Heart right ventricle (tissue), 16 donors: Measurements from ENCODE around the gene NDUFB6. TPM values are rescaled to one million over a fixed set of nuclear protein-coding genes. Genes with fewer than 3 reads are reported as not detected.

Experiments
- ATAC-seq, 8 donors: fragments of 200-7000 bp; cut with Tn5 transposase; one replicate each; pipeline ENCODE4 v1.9.1; 2020; ENCODE audit warnings: mild to moderate bottlenecking in 8 of 8, moderate library complexity in 8 of 8, moderate number of reproducible peaks in 1 of 8
- DNase-seq, 2 donors: peaks; one replicate each; pipeline ENCODE4 v3.0.0-alpha.2; 2020
- H3K27ac ChIP-seq, 10 donors: fragments of 200-600 bp; sonication (generic) in 2 of 10; one replicate each; pipeline versions ENCODE4 v1.5.0 to v1.8.0; 2020 to 2022; ENCODE audit warnings: mild to moderate bottlenecking in 3 of 10
- H3K27me3 ChIP-seq, 7 donors: fragments of 200-600 bp; one replicate each; pipeline ENCODE4 v1.8.0; 2021 to 2022; ENCODE audit warnings: mild to moderate bottlenecking in 2 of 7
- H3K36me3 ChIP-seq, 9 donors: fragments of 200-600 bp; sonication (generic) in 1 of 9; one replicate each; pipeline versions ENCODE4 v1.5.0 to v1.8.0; 2020 to 2022; ENCODE audit warnings: mild to moderate bottlenecking in 2 of 9
- H3K4me1 ChIP-seq, 9 donors: fragments of 200-600 bp; sonication (generic) in 1 of 9; one replicate each; pipeline versions ENCODE4 v1.5.0 to v1.8.0; 2020 to 2022; ENCODE audit warnings: mild to moderate bottlenecking in 4 of 9
- H3K4me3 ChIP-seq, 10 donors: fragments of 200-600 bp; sonication (generic) in 2 of 10; one replicate each; pipeline versions ENCODE4 v1.5.0 to v1.8.0; 2020 to 2022; ENCODE audit warnings: mild to moderate bottlenecking in 7 of 10, moderate library complexity in 2 of 10
- H3K9me3 ChIP-seq, 11 donors: fragments of 200-600 bp in 10 of 11; sonication (generic) in 2 of 11; one replicate each; pipeline versions ENCODE4 v1.5.0 to v1.8.0; 2013 to 2022; ENCODE audit warnings: mild to moderate bottlenecking in 2 of 11, control low read depth in 1 of 11, moderate library complexity in 1 of 11
- CTCF ChIP-seq, 9 donors: fragments of 200-600 bp; sonication (generic) in 2 of 9; IDR thresholded peaks; one replicate each; pipeline versions ENCODE4 v1.5.0 to v1.8.0; 2021 to 2022; ENCODE audit warnings: antibody characterized with exemption in 9 of 9, mild to moderate bottlenecking in 5 of 9, moderate library complexity in 1 of 9
- WGBS, 2 donors: extraction: QIAGEN DNeasy Blood & Tissue Kit; methylation state at CpG; one replicate each; pipeline ENCODE4 v1.1.7; 2013; ENCODE audit warnings: inconsistent platforms in 1 of 2; 5-methylcytosine and 5-hydroxymethylcytosine counted together
- intact Hi-C, 10 donors: fragments of 100-400 bp; cut with DNase I; formaldehyde crosslinking; loops; one replicate each; pipeline versions ENCODE4 v1.11.1 to v1.14.2; 2022
- polyA plus RNA-seq, 2 donors: library from polyadenylated mRNA; stranded (reverse); fragments of 200-250 nt; gene quantifications; one replicate each; pipeline ENCODE4 v1.2.3, GENCODE V29; 2013
- total RNA-seq, 10 donors: library from RNA; stranded (reverse); fragmentation: NEBNext Ultra II Directional in 3 of 10; extraction: Animal tissue kit (Norgen Biotek cat#: 25700) in 3 of 10; gene quantifications; one replicate each; pipeline versions ENCODE4 v1.2.1 to v1.2.4, GENCODE V29; 2021 to 2023
- donor health status: Arrhythmogenic right ventricular cardiomyopathy.
- donor health status: ischemic (EF 13 %, LVEDD 7.1; RV severe dilation, severe dysfunction).
- donor health status: healthy with polysubstance abuse.
- donor health status: DM: no; HTN: yes; CAD: no.
- donor health status: DM: no; HTN: no; CAD: no.
- donor health status: ischemic (EF 25% LVEDD 6.9; RV normal size, moderate dysfunction).
- donor health status: ischemic (EF 25% LVEDD 5.7; RV mildly dilated, moderate dysfunction).
- donor health status: healthy.
- donor health status: DM: yes; HTN: yes; CAD: no.
- donor health status: Ischemic cardiomyopathy.
- donor health status: ischemic (EF 35%, LVEDD 5.7; RV mildly dilated, moderate dysfunction).
- donor health status: nonischemic (EF 11% LVEDD 7.7; RV severe dilation, severe dysfunction).
- donor health status: DM: yes; HTN: yes; CAD: no.
- donor health status: PGD.
- donor health status: ischemic (EF 29% LVEDD 5.4; RV normal size, mild dysfunction).
- donor health status: nonischemic (EF 23%, LVEDD 6.1; RV moderate dilation, normal function).

NDUFB6 gene
- total and polyA plus RNA-seq, 12 donors, result 52.2 to 186 (median 131) TPM

- TF ChIP-seq CTCF (IDR thresholded peaks at IDR 0.05), result no peak
- Histone ChIP-seq H3K27ac (no peak overlapping the region), H3K36me3 (no peaks in the 10 kb centered on the region), H3K4me1 (peaks cover 0 to 4% (median 0%) of the 10 kb centered on the region in 9 donors), H3K9me3 (no peaks in the 10 kb centered on the region), H3K4me3 (peak overlapping the region in 2 of 10 donors; percentile 6 to 11), H3K27me3 (peaks cover 0 to 28% (median 3%) of the 10 kb centered on the region in 7 donors)
- 49 to 54% methylated on average over 5 of the region's 5 CpGs for WGBS, 2 donors
- no peak for DNase-seq
- intact Hi-C loops, result loop anchor here in 9 of 10 donors (1.0 to 10.0 kb wide), 8 partner anchors 54 to 390 kb away; partner anchors contain the start of genes RIGI (in 2 of the 9) and ACO1 (in 1 of the 9)
- ATAC-seq, result no peak
These were observed 6.0 kb upstream of the NDUFB6 start for GRCh38 chr9:32578976-32579375.

GRCh38 chr9:32577316-32577715 lies 4.4 kb upstream of the NDUFB6 start:
- TF ChIP-seq CTCF (IDR thresholded peaks at IDR 0.05), result no peak
- ATAC-seq (no peak), DNase-seq (no peak)
- H3K27ac ChIP-seq, result no peak overlapping the region
- H3K4me3 ChIP-seq, result no peak overlapping the region
- H3K36me3 ChIP-seq, result no peaks in the 10 kb centered on the region
- intact Hi-C loops, result loop anchor here in 5 of 10 donors (5.0 to 10.0 kb wide), 4 partner anchors 53 to 195 kb away; partner anchors contain the start of genes RIGI (in 2 of the 5) and ACO1 (in 1 of the 5)
- 81 to 86% methylated on average over 3 of the region's 3 CpGs for WGBS, 2 donors
- H3K9me3 ChIP-seq, result no peaks in the 10 kb centered on the region
- peaks cover 0 to 28% (median 3%) of the 10 kb centered on the region in 7 donors for H3K27me3 ChIP-seq
- peaks cover 0 to 10% (median 6%) of the 10 kb centered on the region in 9 donors for H3K4me1 ChIP-seq

- Histone ChIP-seq H3K4me1 (peaks cover 0 to 34% (median 21%) of the 10 kb centered on the region in 9 donors), H3K36me3 (peaks cover 0 to 10% (median 0%) of the 10 kb centered on the region in 9 donors), H3K4me3 (no peak overlapping the region), H3K27ac (no peak overlapping the region), H3K9me3 (no peaks in the 10 kb centered on the region), H3K27me3 (peaks cover 0 to 14% (median 0%) of the 10 kb centered on the region in 7 donors)
- DNase-seq (no peak), ATAC-seq (no peak)
- intact Hi-C loops, result loop anchor here in 5 of 10 donors (5.0 to 10.0 kb wide), 4 partner anchors 50 to 193 kb away; partner anchors contain the start of genes RIGI (in 2 of the 5) and ACO1 (in 1 of the 5)
- 50 to 64% methylated on average over 1 of the region's 1 CpG for WGBS, 2 donors
- no peak for TF ChIP-seq CTCF (IDR thresholded peaks at IDR 0.05)
These were observed 1.9 kb upstream of the NDUFB6 start for GRCh38 chr9:32574858-32575257.

- WGBS, 2 donors, result 85 to 87% methylated on average over 7 of the region's 7 CpGs
- intact Hi-C loops, result loop anchor here in 5 of 10 donors (1.0 to 10.0 kb wide), 7 partner anchors 23 to 195 kb away; partner anchors contain the start of genes ACO1 (in 2 of the 5) and RIGI (in 2 of the 5)
These were observed 862 bp upstream of the NDUFB6 start for GRCh38 chr9:32573821-32574220.

More at GRCh38 chr9:32573821-32574220, 862 bp upstream of the NDUFB6 start:
- H3K9me3 ChIP-seq, result no peaks in the 10 kb centered on the region
- peak overlapping the region in 3 of 10 donors; percentile 71 to 92 (median 81) for H3K4me3 ChIP-seq
- H3K27ac ChIP-seq, result peak overlapping the region in 8 of 10 donors; percentile 88 to 94 (median 92)
- no peak for ATAC-seq
- peaks cover 0 to 7% (median 0%) of the 10 kb centered on the region in 7 donors for H3K27me3 ChIP-seq
- H3K4me1 ChIP-seq, result peaks cover 0 to 31% (median 21%) of the 10 kb centered on the region in 9 donors
- no peak for TF ChIP-seq CTCF (IDR thresholded peaks at IDR 0.05)
- H3K36me3 ChIP-seq, result peaks cover 0 to 19% (median 0%) of the 10 kb centered on the region in 9 donors
- no peak for DNase-seq
